ENCODE data around the gene STXBP6.
"Not testable (repeated sequence)": the region's sequence is repeated elsewhere in the genome, so short reads cannot be mapped to it uniquely, and the experiment has no call there.

The STXBP6 gene

GRCh38 chr14:24817212-24818057 lies 232.5 kb downstream of the STXBP6 start:
- no peak for DNase-seq

- no peak for DNase-seq
Measured at GRCh38 chr14:24816929-24817211, 233.1 kb downstream of the STXBP6 start.

DNA sequence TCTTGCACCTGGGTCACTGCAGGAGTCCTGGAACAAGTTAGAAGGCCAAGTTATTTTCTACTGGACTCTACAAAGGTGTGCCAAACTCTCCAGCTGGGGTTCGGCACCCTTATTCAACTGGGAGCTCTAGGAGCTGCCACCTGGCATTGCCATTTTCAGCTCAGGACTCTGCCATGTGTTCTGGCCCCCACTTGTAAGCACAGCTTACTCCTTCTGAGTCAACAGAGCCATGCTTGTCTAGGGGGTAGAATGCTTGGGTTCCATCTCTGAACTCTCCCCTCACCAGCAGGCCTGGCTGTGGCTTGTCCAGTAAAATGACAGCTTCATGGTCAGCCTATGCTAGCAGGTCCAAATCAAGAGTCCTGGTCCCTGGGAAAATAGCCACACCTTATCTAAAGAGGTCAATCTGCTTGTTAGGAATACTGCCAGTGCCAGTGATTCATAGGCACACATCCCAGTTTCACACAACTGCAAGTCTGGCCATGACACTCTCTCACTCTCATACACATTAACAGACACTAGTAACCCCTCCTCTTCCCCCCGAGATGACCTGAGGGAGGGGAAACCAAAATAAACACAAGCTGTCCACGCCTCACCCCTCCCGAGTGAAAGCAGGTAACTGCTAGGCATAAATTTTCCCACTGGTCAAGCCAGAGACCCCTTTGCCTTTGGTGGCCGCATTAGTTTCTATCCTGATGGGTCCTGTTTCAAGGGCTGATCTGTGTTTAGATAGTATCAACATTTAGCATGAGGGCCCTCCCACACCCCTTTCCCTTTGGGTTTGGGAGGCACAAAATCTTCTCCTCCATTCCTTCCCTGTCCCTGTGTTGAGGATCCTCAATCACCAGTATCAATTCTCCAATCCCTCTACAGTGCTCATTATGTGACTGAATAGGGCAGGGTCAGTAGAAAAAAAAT lies 233.7 kb downstream of the STXBP6 start:
- DNase-seq, result no peak

GRCh38 chr14:24815543-24815942 lies 234.4 kb downstream of the STXBP6 start:
- no peak for DNase-seq

DNA sequence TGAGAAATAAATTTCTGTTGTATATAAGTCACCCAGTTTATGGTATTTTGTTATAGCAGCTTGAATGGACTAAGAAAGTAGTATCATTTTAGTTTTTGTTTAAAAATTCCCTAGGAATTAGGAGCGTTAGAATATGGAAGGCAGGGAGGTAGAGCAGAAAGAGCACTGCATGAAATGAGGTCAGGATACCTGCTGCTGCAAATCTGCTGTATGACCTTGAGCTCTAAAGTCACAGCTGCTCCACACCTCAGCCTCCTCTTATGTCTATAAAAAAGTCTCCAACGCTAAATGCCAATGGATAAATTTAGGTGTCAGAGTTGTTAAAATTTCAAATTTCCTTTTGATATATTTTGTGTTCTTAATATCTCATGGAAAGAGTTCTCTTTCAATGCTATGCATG lies 235.0 kb downstream of the STXBP6 start:
- DNase-seq, result no peak

GRCh38 chr14:24814346-24814745 lies 235.6 kb downstream of the STXBP6 start:
- no peak for DNase-seq

- DNase-seq, result no peak
Measured at GRCh38 chr14:24813819-24814259, 236.1 kb downstream of the STXBP6 start.

DNA sequence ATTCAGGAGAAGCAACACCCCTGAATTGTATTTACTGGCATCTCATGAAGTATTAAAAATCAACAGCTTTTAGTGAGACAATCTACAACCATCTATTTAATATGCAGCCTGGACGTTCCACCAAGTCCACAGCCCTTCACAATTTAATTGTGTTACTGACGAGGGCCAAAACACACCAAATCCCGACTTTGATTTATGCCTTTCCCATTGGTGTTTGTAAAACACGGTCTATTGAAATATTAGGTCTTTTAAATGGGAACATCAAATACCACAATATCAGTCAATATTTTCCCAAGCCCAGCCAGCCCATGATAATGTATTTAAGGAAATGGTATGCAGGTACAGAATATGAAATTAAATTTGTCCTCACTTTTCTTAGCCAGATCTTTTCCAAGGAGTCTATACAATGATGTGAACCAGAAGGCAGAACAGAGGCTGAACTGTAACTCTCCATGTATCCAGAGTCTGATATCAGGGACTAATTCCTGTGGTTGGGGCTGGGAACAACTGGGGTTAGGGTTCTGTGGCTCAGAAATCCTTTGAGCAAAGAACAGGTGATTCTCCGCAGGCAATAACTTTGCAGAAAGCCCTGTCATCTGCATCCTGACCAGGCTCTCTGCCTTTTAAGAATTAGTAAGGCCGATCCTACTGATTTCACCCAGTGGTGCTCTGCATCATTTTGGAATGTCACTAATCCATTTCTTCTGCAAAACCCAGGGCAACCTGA lies 236.7 kb downstream of the STXBP6 start:
- no peak for DNase-seq

DNA sequence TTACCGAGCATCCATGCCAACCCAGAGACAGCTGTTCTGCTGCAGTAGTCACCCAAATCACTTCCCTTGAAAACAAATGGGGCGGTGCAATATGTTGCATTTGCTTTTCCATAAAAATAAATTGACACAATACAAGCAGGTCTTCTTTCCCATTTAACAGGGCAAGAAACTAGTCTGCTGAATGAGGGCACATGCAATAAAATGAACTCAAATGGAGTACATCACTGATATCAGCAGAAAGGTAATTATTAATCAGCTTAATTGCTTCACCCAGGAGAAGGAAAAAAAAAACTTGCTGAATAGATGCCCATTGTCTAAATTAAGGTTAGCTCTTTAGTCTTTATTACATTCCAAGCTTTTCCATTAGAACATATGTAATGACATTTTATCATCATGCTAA lies 240.8 kb downstream of the STXBP6 start:
- DNase-seq, result peak; percentile 56

GRCh38 chr14:24808412-24808811 lies 241.5 kb downstream of the STXBP6 start:
- no peak for DNase-seq

GRCh38 chr14:24806061-24806678 lies 243.8 kb downstream of the STXBP6 start:
- DNase-seq, result no peak

DNA sequence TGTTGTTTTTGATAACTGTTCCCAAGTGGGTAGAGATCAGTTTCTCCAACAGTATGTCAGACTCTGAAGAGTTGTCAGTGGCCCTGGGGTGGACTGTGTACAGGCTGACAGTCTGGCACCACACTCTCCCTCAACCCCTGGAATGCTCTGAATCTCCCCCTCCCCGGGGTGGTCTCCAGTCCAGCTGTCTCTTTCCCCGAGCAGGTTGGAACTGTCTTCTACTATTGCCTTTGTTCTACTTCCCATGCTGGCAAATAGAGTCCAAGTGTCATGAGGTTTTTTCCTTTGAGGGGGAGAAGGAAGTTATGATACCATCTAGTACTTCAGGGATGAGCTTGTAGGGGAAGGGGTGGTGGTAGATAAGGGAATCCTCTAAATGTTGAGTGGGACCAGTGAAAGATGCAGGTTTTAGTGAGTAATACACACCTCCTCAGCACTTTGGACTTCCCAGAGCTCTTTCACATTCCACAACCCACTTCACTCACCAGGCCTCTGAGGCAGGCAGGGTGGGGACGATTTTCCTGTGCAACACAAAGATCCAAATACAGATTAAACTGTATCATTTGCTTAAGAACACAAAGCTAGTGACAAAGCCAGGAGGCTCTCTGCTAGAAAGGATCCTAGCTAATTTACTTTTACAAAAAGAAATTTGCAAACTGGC lies 245.3 kb downstream of the STXBP6 start:
- DNase-seq, result no peak

- no peak for DNase-seq
Measured at GRCh38 chr14:24803933-24804494, 245.9 kb downstream of the STXBP6 start.

DNA sequence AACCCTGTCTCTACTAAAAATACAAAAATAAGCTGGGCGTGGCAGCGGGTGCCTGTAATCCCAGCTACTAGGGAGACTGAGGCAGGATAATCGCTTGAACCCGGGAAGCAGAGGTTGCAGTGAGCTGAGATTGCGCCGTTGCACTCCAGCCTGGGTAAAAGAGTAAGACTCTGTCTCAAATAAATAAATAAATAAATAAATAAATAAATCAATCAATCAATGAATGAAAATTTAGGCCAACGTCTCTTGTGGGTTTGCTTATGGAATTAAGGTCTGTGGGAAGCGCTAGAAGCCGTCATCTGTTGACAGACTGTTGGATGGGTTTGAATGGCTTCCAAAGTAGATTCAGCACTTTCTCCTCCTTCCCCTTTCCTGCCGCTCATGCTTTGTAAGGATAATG lies 246.5 kb downstream of the STXBP6 start:
- DNase-seq, result not testable (repeated sequence)

- DNase-seq, result no peak
Measured at GRCh38 chr14:24802236-24802635, 247.7 kb downstream of the STXBP6 start.

DNA sequence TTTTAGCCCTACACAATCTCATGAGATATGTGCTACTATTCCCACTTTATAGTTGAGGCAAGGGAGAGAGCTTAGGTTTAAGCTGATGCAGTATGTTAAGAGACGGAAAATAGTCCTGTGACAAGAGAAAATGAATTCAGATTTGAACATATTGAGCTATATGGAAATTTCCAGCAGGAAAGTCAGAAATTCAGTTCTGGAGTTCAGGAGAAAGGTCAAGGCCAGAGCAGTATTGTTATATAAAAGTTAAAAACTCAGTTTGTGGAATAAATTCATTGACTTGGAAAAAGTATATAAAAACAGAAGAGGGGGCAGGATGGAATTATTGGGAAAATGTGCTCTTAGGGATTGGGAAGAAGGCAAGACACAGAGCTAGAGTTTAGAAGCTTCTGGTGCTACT lies 248.9 kb downstream of the STXBP6 start:
- no peak for DNase-seq

GRCh38 chr14:24798911-24799462 lies 251.0 kb downstream of the STXBP6 start:
- no peak for DNase-seq

DNA sequence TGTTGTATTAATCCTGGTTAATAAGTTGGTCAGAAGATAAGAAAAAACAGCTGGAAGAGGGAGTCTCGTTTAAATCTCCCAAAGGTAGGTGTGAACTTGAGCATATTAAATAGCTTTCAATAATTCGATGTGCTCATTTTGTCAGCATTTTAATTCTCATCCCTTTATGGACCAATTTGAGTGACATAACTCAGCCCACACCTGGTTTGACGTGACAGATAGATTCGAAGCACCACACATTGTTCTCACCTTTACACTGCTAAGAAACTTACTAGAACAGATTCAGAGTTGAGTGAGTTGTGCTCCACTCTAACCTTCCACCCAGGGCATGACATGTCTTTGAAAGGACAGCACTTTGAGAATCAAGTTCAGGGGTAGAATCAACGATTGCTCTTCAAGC lies 254.5 kb downstream of the STXBP6 start:
- DNase-seq, result no peak

DNA sequence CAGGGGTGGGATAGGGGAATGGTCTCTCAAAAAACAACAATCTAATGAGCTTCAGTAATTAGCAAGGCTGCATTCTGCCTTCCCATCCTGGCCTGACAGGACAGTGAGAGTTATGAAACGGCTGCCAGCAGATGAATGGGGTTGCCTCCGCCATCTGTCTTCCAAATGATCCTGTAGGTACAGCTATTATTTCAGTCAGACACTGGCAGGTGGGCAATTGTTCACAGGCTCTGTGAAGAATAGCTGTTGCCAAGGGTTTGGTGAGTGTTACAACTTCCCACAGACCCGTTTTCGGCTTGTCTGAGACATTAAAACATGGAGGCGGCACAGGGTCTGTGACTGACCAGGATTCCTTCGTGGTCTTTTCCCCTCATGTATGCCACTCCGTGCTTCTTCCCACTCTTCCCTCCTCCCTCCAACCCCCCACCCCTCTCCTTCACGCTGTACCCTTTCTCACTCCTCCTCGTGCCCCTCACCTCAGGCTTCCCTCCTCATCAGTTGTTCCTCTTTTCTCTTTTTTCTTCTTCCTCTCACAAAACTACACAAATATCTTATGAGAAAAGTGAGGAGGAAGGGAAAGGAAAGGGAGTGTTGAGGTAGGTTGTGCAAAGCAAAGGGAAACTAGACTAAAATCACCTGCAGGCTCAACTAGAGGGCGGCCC lies 255.2 kb downstream of the STXBP6 start:
- DNase-seq, result no peak

DNA sequence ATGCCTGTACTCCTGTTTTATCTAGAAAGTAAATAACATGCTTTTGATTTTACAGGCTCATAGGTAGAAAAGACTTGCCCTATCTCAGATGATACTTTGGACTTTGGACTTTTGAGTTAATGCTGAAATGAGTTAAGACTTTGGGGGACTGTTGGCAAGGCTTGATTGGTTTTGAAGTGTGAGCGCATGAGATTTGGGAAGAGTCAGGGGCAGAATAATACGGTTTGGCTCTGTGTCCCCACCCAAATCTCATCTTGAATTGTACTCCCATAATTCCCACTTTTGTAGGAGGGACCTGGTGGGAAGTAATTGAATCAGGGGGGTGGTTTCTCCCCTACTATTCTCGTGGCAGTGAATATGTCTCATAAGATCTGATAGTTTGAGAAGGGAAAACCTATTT lies 259.8 kb downstream of the STXBP6 start:
- peak; percentile 45 for DNase-seq

- DNase-seq, result peak; percentile 92
Measured at GRCh38 chr14:24789378-24789884, 260.5 kb downstream of the STXBP6 start.
